Adrenal gland (tissue), 5 donors: Measurements from ENCODE around the gene SSTR3.

ENCODE experiments used
- POLR2A ChIP-seq, 2 donors: fragments of 450-650 bp; IDR thresholded peaks; one replicate each; pipeline ENCODE4 v1.6.1; 2017; ENCODE audit warnings: antibody characterized with exemption in 2 of 2, mild to moderate bottlenecking in 2 of 2, moderate library complexity in 1 of 2
- TF ChIP-seq, protein P1 (sequence below), 6 experiments: fragments of 450-650 bp in 4 of 6; fragments of 200-600 bp in 2 of 6; sonication (generic) in 1 of 6; IDR thresholded peaks; 1 replicate in 5 of 6; 2 replicates in 1 of 6; pipeline versions ENCODE4 v1.5.1 to v1.8.0; 2016 to 2021; ENCODE audit warnings: antibody characterized with exemption in 6 of 6, mild to moderate bottlenecking in 2 of 6, moderate library complexity in 1 of 6
- donor health status: DM: no; HTN: no; CAD: no.

DNA sequence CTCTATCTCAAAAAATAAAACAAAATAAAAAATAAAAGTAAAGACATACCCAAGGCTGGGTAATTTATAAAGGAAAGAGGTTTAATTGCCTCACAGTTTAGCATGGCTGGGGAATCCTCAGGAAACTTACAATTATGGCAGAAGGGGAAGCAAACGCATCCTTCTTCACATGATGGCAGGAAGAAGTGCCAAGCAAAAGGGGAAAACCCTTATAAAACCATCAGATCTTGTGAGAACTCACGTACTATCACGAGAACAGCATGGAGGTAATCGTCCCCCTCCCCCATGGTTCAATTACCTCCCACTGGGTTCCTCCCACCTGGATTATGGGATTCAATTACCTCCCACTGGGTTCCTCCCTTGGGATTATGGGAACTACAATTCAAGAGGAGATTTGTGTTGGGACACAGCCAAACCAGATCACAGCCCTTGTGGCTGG, 8.3 kb upstream of the SSTR3 start:
- TF ChIP-seq, protein P1, sequence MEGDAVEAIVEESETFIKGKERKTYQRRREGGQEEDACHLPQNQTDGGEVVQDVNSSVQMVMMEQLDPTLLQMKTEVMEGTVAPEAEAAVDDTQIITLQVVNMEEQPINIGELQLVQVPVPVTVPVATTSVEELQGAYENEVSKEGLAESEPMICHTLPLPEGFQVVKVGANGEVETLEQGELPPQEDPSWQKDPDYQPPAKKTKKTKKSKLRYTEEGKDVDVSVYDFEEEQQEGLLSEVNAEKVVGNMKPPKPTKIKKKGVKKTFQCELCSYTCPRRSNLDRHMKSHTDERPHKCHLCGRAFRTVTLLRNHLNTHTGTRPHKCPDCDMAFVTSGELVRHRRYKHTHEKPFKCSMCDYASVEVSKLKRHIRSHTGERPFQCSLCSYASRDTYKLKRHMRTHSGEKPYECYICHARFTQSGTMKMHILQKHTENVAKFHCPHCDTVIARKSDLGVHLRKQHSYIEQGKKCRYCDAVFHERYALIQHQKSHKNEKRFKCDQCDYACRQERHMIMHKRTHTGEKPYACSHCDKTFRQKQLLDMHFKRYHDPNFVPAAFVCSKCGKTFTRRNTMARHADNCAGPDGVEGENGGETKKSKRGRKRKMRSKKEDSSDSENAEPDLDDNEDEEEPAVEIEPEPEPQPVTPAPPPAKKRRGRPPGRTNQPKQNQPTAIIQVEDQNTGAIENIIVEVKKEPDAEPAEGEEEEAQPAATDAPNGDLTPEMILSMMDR (IDR thresholded peaks at IDR 0.05), result no peak
- TF ChIP-seq POLR2A (IDR thresholded peaks at IDR 0.05), result no peak
